SH-SY5Y (cell line): Measurements from ENCODE around the gene MEF2B.

Experiments
- GATA2 ChIP-seq: IDR thresholded peaks from 2 replicates; pipeline ENCODE4 v1.6.1; 2011; ENCODE audit warnings: mild to moderate bottlenecking, low read depth, low read length
- GATA3 ChIP-seq: IDR thresholded peaks from 2 replicates; pipeline ENCODE4 v1.6.1; 2011; ENCODE audit warnings: low read depth, mild to moderate bottlenecking, low read length, moderate library complexity

GRCh38 chr19:19139876-19140229 lies 30.2 kb downstream of the MEF2B start:
- TF ChIP-seq GATA2 (no peak), GATA3 (no peak)
